Smooth muscle cell of the coronary artery (primary cell): Measurements from ENCODE around the gene LRRC28. TPM values are rescaled to one million over a fixed set of nuclear protein-coding genes. Genes with fewer than 3 reads are reported as not detected.

Source experiments
- total RNA-seq: library from RNA; depleted of rRNA; stranded (reverse); fragments of >200 nt; gene quantifications from 2 replicates; pipeline ENCODE4 v1.2.3, GENCODE V29; 2014; ENCODE audit warnings: low replicate concordance

The LRRC28 gene
- total RNA-seq, result 9.6 and 13.2 TPM in 2 replicates

GRCh38 chr15:99250857-99251841 lies at the start of gene LRRC28:
Gene LRRC28, plus strand, starts transcription at chr15:99251481. Its CDS starts 4,477 bp downstream, at chr15:99255958.

GRCh38 chr15:99249270-99249841 lies 1.9 kb upstream of the LRRC28 start, which contains the start of gene TTC23:
Gene TTC23, minus strand, starts transcription at chr15:99249581. Its CDS starts 20,869 bp downstream, at chr15:99228712.

Other genes with a start within 250 kb of the LRRC28 start
- not detected in 2 replicates for gene PGPEP1L, start 243.7 kb upstream of the LRRC28 start, total RNA-seq
- 2.4 and 8.9 TPM in 2 replicates for gene SYNM, start 146.4 kb upstream of the LRRC28 start, total RNA-seq
- 18.6 and 26.8 TPM in 2 replicates for gene TTC23, start 1.9 kb upstream of the LRRC28 start, total RNA-seq